ENCODE results near the gene SASH1. TPM values are rescaled to one million over a fixed set of nuclear protein-coding genes. Genes with fewer than 3 reads are reported as not detected.
A peak's percentile ranks its signal among the peaks of the same experiment; 100 is the strongest.

The SASH1 gene
- total RNA-seq, 2 donors from 2014 or later = 0.49 to 0.52 TPM

DNA sequence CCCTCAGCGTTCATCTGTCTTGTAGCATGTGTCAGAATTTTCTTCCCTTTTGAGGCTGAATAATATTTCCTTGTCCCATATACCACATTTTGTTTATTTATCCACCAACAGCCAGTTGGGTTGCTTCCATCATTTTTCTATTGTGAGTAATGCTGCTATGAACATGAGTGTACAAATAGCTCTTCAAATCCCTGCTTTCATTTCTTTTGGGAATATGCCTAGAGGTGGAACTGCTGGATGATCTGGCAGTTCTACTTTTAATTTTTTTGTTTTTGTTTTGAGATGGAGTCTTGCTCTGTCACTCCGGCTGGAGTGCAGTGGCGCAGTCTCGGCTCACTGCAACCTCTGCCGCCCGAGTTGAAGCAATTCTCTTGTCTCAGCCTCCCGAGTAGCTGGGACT is 64.7 kb downstream of the SASH1 start:
- Mint-ChIP-seq H3K36me3 (no peaks in the 10 kb centered on the region), H3K9me3 (no peaks in the 10 kb centered on the region), H3K27ac (no peak overlapping the region)
- ATAC-seq (no peak), DNase-seq (ENCODE audit: low spot score in 2 of 2) (no peak)

- no peaks in the 10 kb centered on the region for H3K36me3 Mint-ChIP-seq
- no peak for DNase-seq (ENCODE audit: low spot score in 2 of 2)
- ATAC-seq = no peak
- no peaks in the 10 kb centered on the region for H3K9me3 Mint-ChIP-seq
- no peak overlapping the region for H3K27ac Mint-ChIP-seq
These were observed 70.9 kb downstream of the SASH1 start for GRCh38 chr6:148413321-148414091.

GRCh38 chr6:148414092-148414489 is 71.5 kb downstream of the SASH1 start:
- ATAC-seq (no peak), DNase-seq (ENCODE audit: low spot score in 2 of 2) (no peak)
- Mint-ChIP-seq H3K36me3 (no peaks in the 10 kb centered on the region), H3K9me3 (no peaks in the 10 kb centered on the region), H3K27ac (no peak overlapping the region)

GRCh38 chr6:148414836-148415235 is 72.2 kb downstream of the SASH1 start:
- Mint-ChIP-seq H3K9me3 (no peaks in the 10 kb centered on the region), H3K36me3 (no peaks in the 10 kb centered on the region), H3K27ac (no peak overlapping the region)
- DNase-seq (ENCODE audit: low spot score in 2 of 2) = no peak
- no peak for ATAC-seq

- Mint-ChIP-seq H3K36me3 (no peaks in the 10 kb centered on the region), H3K27ac (no peak overlapping the region), H3K9me3 (no peaks in the 10 kb centered on the region)
- DNase-seq (ENCODE audit: low spot score in 2 of 2) (no peak), ATAC-seq (no peak)
These were observed 73.0 kb downstream of the SASH1 start for GRCh38 chr6:148415511-148416260.

- DNase-seq (ENCODE audit: low spot score in 2 of 2) (no peak), ATAC-seq (no peak)
- H3K36me3 Mint-ChIP-seq = no peaks in the 10 kb centered on the region
- no peak overlapping the region for H3K27ac Mint-ChIP-seq
- H3K9me3 Mint-ChIP-seq = no peaks in the 10 kb centered on the region
These were observed 73.8 kb downstream of the SASH1 start for GRCh38 chr6:148416330-148416965.

DNA sequence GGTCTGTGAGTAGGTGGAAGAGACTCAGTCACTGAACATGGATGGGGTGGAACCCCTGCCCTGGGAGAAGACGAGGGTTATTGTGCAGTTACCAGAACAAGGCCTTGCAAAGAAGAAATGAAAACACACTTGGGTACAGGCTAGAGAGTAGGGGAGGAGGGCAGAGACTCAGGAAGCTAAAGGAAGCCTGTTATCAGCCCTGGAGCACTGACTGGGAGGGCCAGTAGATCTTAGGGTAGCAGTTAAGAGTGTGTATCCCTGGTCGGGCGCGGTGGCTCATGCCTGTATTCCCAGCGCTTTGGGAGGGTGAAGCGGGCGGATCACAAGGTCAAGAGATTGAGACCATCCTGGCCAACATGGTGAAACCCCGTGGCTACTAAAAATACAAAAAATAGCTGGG is 74.4 kb downstream of the SASH1 start:
- no peaks in the 10 kb centered on the region for H3K36me3 Mint-ChIP-seq
- no peaks in the 10 kb centered on the region for H3K9me3 Mint-ChIP-seq
- ATAC-seq (no peak), DNase-seq (ENCODE audit: low spot score in 2 of 2) (no peak)
- no peak overlapping the region for H3K27ac Mint-ChIP-seq

- no peaks in the 10 kb centered on the region for H3K9me3 Mint-ChIP-seq
- ATAC-seq (no peak), DNase-seq (ENCODE audit: low spot score in 2 of 2) (no peak)
- no peaks in the 10 kb centered on the region for H3K36me3 Mint-ChIP-seq
- no peak overlapping the region for H3K27ac Mint-ChIP-seq
These were observed 76.8 kb downstream of the SASH1 start for GRCh38 chr6:148419430-148419829.

GRCh38 chr6:148422085-148422484 is 79.4 kb downstream of the SASH1 start:
- Mint-ChIP-seq H3K9me3 (no peaks in the 10 kb centered on the region), H3K27ac (no peak overlapping the region), H3K36me3 (no peaks in the 10 kb centered on the region)
- DNase-seq (ENCODE audit: low spot score in 2 of 2) = no peak
- no peak for ATAC-seq

DNA sequence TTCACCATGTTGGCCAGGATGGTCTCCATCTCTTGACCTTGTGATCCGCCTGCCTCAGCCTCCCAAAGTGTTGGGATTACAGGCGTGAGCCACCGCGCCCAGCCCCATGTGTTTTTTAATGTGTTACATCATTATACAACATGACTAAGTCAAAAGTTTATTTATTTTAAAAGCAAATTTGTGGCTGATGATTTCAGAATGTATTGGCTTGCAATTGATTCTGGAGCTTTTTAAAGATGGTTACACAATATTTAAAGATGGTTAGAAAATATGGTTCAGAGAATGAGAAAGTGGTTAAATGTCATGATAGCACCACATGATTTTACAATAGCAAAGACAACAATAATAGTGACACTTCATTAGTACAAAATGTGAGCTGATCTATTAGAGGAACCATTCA is 80.5 kb downstream of the SASH1 start:
- Mint-ChIP-seq H3K36me3 (no peaks in the 10 kb centered on the region), H3K27ac (no peak overlapping the region), H3K9me3 (no peaks in the 10 kb centered on the region)
- no peak for DNase-seq (ENCODE audit: low spot score in 2 of 2)
- ATAC-seq = no peak

GRCh38 chr6:148423601-148424270 is 81.1 kb downstream of the SASH1 start:
- H3K27ac Mint-ChIP-seq = no peak overlapping the region
- no peak for ATAC-seq
- no peak for DNase-seq (ENCODE audit: low spot score in 2 of 2)
- H3K9me3 Mint-ChIP-seq = no peaks in the 10 kb centered on the region
- H3K36me3 Mint-ChIP-seq = no peaks in the 10 kb centered on the region

GRCh38 chr6:148425443-148425842 is 82.8 kb downstream of the SASH1 start:
- peaks cover 0 to 3% of the 10 kb centered on the region in 2 donors for H3K9me3 Mint-ChIP-seq
- ATAC-seq = no peak
- H3K36me3 Mint-ChIP-seq = no peaks in the 10 kb centered on the region
- H3K27ac Mint-ChIP-seq = no peak overlapping the region
- DNase-seq (ENCODE audit: low spot score in 2 of 2) = no peak

GRCh38 chr6:148426317-148426977 is 83.8 kb downstream of the SASH1 start:
- H3K36me3 Mint-ChIP-seq = no peaks in the 10 kb centered on the region
- peak; percentile 5 to 40 for ATAC-seq
- H3K9me3 Mint-ChIP-seq = peaks cover 0 to 3% of the 10 kb centered on the region in 2 donors
- no peak for DNase-seq (ENCODE audit: low spot score in 2 of 2)
- no peak overlapping the region for H3K27ac Mint-ChIP-seq

DNA sequence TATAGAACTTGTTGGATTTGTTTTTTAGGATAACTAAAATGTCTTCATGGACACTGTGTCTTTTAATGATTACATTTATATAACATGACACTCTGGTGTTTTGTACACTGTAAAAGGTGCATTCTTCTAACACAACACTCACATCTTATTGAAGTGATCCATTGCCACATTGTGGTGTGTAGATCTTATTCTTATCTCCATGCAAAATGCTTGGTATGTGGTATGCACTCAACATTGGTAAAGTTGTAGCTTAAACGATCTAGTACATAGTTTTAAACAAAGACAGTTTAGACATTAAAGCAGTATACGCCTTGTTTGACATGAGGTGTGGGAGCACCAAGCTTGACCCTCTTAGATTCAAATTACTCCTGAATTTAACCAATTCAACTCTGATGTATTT is 84.7 kb downstream of the SASH1 start:
- peaks cover 0 to 3% of the 10 kb centered on the region in 2 donors for H3K9me3 Mint-ChIP-seq
- H3K36me3 Mint-ChIP-seq = no peaks in the 10 kb centered on the region
- no peak for ATAC-seq
- no peak overlapping the region for H3K27ac Mint-ChIP-seq
- no peak for DNase-seq (ENCODE audit: low spot score in 2 of 2)

- ATAC-seq (no peak), DNase-seq (ENCODE audit: low spot score in 2 of 2) (no peak)
- H3K36me3 Mint-ChIP-seq = no peaks in the 10 kb centered on the region
- H3K27ac Mint-ChIP-seq = no peak overlapping the region
- peaks cover 0 to 3% of the 10 kb centered on the region in 2 donors for H3K9me3 Mint-ChIP-seq
These were observed 86.8 kb downstream of the SASH1 start for GRCh38 chr6:148429423-148429822.

- ATAC-seq (no peak), DNase-seq (ENCODE audit: low spot score in 2 of 2) (no peak)
- peaks cover 0 to 3% of the 10 kb centered on the region in 2 donors for H3K9me3 Mint-ChIP-seq
- H3K36me3 Mint-ChIP-seq = no peaks in the 10 kb centered on the region
- no peak overlapping the region for H3K27ac Mint-ChIP-seq
These were observed 88.3 kb downstream of the SASH1 start for GRCh38 chr6:148430897-148431296.
